Peyer's patch (tissue), 4 donors: Measurements from ENCODE around the gene GLYAT. TPM values are rescaled to one million over a fixed set of nuclear protein-coding genes. Genes with fewer than 3 reads are reported as not detected.

Source experiments
- DNase-seq, 3 donors: peaks; one replicate each; pipeline ENCODE4 v3.0.0-alpha.2; 2017 to 2019
- H3K27ac ChIP-seq, 4 donors: fragments of 200-600 bp; sonication (generic); one replicate each; pipeline ENCODE4 v1.5.1; 2016 to 2019
- H3K27me3 ChIP-seq, 2 donors: fragments of 200-600 bp; sonication (generic); one replicate each; pipeline ENCODE4 v1.5.1; 2019
- H3K36me3 ChIP-seq, 3 donors: fragments of 200-600 bp; sonication (generic); one replicate each; pipeline ENCODE4 v1.5.1; 2016 to 2019
- H3K4me1 ChIP-seq, 4 donors: fragments of 200-600 bp; sonication (generic); one replicate each; pipeline ENCODE4 v1.5.1; 2016 to 2019
- H3K4me3 ChIP-seq, 4 donors: fragments of 200-600 bp; sonication (generic); 1 replicate in 3 of 4; 2 replicates in 1 of 4; pipeline ENCODE4 v1.5.1; 2016 to 2019; ENCODE audit warnings: mild to moderate bottlenecking in 1 of 4
- H3K9me3 ChIP-seq, 4 donors: fragments of 200-600 bp; sonication (generic); one replicate each; pipeline ENCODE4 v1.5.1; 2016 to 2019; ENCODE audit warnings: mild to moderate bottlenecking in 1 of 4
- POLR2A ChIP-seq, 2 donors: fragments of 450-650 bp; IDR thresholded peaks; one replicate each; pipeline ENCODE4 v1.5.1; 2017; ENCODE audit warnings: antibody characterized with exemption in 2 of 2, mild to moderate bottlenecking in 2 of 2, moderate library complexity in 2 of 2
- total RNA-seq, 4 donors: library from RNA; depleted of rRNA; stranded (reverse); fragments of >200 nt; gene quantifications; one replicate each; pipeline ENCODE4 v1.1.0, GENCODE V29; 2016
- TF ChIP-seq, protein P1 (sequence below), 6 experiments: fragments of 450-650 bp in 4 of 6; fragments of 200-600 bp in 2 of 6; sonication (generic) in 1 of 6; IDR thresholded peaks; one replicate each; pipeline ENCODE4 v1.5.1; 2017 to 2019; ENCODE audit warnings: antibody characterized with exemption in 6 of 6, mild to moderate bottlenecking in 3 of 6, moderate library complexity in 1 of 6

Gene GLYAT
- total RNA-seq, 4 donors from 2014 or later, result not detected

DNA sequence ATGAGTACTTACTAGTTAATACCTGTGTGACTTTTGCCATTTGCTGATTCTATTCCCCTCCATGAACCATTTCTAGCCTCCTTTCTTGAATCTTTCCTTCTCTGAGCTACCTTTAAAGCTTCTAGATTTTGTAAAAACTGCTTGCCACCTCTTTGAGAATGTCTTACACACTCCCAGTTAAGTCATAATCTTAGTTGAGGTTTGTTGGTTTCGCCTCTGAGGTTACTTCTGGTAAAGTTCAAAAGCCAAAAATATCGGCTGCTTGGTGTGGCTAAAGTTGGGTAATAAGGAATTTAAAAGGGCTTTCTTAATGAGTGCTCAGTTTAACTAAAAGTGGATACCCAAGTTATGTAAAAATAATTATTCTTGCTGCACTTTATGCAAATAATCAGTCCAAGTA is 10.4 kb upstream of the GLYAT start:
- H3K27ac ChIP-seq, result no peak overlapping the region
- H3K4me3 ChIP-seq, result no peak overlapping the region
- H3K27me3 ChIP-seq, result no peaks in the 10 kb centered on the region
- H3K36me3 ChIP-seq, result no peaks in the 10 kb centered on the region
- no peaks in the 10 kb centered on the region for H3K9me3 ChIP-seq
- TF ChIP-seq, protein P1, sequence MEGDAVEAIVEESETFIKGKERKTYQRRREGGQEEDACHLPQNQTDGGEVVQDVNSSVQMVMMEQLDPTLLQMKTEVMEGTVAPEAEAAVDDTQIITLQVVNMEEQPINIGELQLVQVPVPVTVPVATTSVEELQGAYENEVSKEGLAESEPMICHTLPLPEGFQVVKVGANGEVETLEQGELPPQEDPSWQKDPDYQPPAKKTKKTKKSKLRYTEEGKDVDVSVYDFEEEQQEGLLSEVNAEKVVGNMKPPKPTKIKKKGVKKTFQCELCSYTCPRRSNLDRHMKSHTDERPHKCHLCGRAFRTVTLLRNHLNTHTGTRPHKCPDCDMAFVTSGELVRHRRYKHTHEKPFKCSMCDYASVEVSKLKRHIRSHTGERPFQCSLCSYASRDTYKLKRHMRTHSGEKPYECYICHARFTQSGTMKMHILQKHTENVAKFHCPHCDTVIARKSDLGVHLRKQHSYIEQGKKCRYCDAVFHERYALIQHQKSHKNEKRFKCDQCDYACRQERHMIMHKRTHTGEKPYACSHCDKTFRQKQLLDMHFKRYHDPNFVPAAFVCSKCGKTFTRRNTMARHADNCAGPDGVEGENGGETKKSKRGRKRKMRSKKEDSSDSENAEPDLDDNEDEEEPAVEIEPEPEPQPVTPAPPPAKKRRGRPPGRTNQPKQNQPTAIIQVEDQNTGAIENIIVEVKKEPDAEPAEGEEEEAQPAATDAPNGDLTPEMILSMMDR (IDR thresholded peaks at IDR 0.05), result no peak
- no peak for TF ChIP-seq POLR2A (IDR thresholded peaks at IDR 0.05)
- H3K4me1 ChIP-seq, result no peaks in the 10 kb centered on the region
- no peak for DNase-seq

DNA sequence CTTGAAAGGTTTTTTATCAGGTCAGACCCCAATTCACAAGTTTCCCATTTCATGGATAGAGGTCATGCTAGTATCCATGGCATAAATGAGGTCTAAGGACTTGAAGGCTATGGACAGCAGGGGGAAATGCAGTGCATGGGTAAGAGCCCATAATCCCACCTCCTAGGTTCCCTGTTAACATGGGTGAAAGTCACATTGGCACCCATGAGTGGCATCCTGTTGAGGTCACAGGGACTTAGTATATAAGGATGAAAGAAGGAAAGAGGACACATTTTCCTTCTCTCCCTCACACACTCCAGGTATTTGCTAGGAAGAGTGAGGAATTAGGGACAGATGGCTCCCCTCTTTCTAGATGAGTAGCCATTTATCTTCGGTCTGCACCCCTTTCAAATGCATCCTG is 9.4 kb upstream of the GLYAT start:
- no peak overlapping the region for H3K27ac ChIP-seq
- no peaks in the 10 kb centered on the region for H3K27me3 ChIP-seq
- no peaks in the 10 kb centered on the region for H3K4me1 ChIP-seq
- TF ChIP-seq POLR2A (IDR thresholded peaks at IDR 0.05), result no peak
- TF ChIP-seq, protein P1 (IDR thresholded peaks at IDR 0.05), result no peak
- H3K36me3 ChIP-seq, result no peaks in the 10 kb centered on the region
- H3K9me3 ChIP-seq, result no peaks in the 10 kb centered on the region
- no peak for DNase-seq
- no peak overlapping the region for H3K4me3 ChIP-seq

DNA sequence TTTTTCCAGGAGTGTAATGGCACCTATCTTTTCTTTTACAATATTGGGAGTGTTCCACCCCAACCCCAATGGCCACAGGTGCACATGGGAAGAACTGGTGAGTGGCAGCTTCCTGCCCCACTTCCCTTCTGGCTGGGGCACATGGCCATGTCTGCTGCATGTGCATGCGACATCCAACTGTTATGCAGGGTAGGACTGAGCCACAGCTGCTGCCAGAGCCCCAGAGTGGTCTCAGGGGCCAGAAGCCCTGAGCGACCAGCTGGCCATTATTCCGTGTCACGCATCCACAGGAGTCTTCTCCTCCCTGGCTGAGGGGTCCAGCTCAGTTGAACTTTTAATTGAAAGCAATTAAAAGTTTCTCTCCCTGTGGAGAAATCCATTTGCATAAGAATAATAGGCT is 8.7 kb upstream of the GLYAT start:
- Histone ChIP-seq H3K9me3 (no peaks in the 10 kb centered on the region), H3K4me1 (no peaks in the 10 kb centered on the region)

DNA sequence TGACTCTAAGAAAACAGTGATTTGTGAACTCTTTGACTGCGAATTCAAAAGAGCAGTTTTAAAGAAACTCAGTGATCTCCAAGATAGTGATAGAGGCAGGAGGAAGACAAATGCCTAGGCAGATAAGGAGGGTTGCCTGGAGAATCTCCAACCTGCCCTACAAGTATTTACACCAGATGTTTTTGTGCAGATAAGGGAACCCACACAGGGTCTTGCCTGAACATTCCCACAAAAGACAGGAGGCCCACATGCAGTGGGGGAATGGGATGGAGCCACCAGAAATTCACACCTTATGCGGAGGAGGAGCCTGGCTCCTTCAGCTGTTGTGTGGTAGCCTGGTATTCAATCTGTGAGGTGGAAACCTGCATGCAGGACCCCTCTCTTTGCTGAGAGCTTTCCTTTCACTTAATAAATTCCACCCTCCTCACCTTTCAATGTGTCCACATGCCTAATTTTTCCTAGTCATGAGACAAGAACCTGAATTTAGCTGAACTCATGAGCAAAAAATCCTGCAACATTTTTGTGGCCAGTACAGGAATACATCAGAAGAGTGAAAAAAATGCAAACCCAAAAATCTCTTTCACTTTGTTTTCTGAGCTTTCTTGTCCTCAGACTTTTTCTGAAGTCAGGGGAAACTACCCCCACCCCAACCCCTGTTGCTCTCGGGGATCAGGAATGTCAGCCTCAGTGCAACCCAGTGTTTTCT is 8.1 kb upstream of the GLYAT start:
- no peaks in the 10 kb centered on the region for H3K27me3 ChIP-seq
- no peak overlapping the region for H3K27ac ChIP-seq
- no peak overlapping the region for H3K4me3 ChIP-seq
- no peak for TF ChIP-seq POLR2A (IDR thresholded peaks at IDR 0.05)
- TF ChIP-seq, protein P1 (IDR thresholded peaks at IDR 0.05), result no peak
- no peak for DNase-seq
- H3K36me3 ChIP-seq, result no peaks in the 10 kb centered on the region
- no peaks in the 10 kb centered on the region for H3K9me3 ChIP-seq
- H3K4me1 ChIP-seq, result no peaks in the 10 kb centered on the region

More for the DNA sequence above, 8.7 kb upstream of the GLYAT start:
- Histone ChIP-seq H3K27ac (no peak overlapping the region), H3K27me3 (no peaks in the 10 kb centered on the region), H3K36me3 (no peaks in the 10 kb centered on the region), H3K4me3 (no peak overlapping the region)
- no peak for TF ChIP-seq POLR2A (IDR thresholded peaks at IDR 0.05)
- TF ChIP-seq, protein P1 (IDR thresholded peaks at IDR 0.05), result no peak
- DNase-seq, result no peak

DNA sequence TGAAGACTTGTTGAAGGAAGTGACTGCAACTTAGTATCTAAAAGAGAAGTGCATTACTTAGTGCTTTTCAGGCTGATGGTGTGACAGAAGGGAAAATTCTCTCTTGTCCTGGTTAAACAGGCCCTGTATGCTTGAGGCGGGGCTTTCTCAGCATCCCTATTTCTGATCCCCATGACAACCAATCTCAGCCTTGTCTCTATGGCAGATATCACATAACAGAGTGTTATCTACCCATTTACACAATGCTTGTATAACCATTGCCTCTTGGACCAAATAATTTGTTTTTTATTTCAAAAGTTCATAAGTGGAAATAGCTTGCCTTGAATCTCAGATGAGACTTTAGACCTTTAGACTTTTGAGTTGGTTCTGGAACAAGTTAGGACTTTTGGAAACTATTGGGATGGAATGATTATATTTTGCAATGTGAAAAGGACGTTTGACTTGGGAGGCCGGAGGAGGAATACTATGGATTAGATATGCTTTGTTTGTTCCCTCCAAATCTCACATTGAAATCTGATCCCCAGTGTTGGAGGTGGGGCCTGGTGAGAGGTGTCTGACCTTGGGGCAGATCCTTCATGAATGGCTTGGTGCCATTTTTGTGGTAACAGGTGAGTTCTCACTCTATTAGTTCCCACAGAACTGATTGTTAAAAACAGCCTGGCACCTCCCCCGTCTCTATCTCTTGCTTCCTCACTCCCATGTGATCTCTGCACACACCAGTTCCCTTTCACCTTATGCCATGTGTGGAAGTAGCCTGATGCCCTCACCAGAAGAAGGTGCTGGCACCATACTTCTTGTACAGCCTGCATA is 3.1 kb upstream of the GLYAT start:
- no peaks in the 10 kb centered on the region for H3K36me3 ChIP-seq
- no peaks in the 10 kb centered on the region for H3K9me3 ChIP-seq
- no peaks in the 10 kb centered on the region for H3K27me3 ChIP-seq
- no peak overlapping the region for H3K27ac ChIP-seq
- no peaks in the 10 kb centered on the region for H3K4me1 ChIP-seq
- TF ChIP-seq, protein P1 (IDR thresholded peaks at IDR 0.05), result no peak
- TF ChIP-seq POLR2A (IDR thresholded peaks at IDR 0.05), result no peak
- H3K4me3 ChIP-seq, result no peak overlapping the region
- DNase-seq, result no peak
